Measurements from ENCODE around the gene PCDH9. TPM values are rescaled to one million over a fixed set of nuclear protein-coding genes. Genes with fewer than 3 reads are reported as not detected.

Gene PCDH9
- polyA plus RNA-seq, 3 donors: 0.03 TPM; not detected in 1

- Mint-ChIP-seq H3K4me1 (no peaks in the 10 kb centered on the region), H3K27me3 (ENCODE audit: low read depth in 3 of 3) (no peaks in the 10 kb centered on the region), H3K36me3 (no peaks in the 10 kb centered on the region), H3K4me3 (no peak overlapping the region), H3K9me3 (peaks cover 0 to 15% (median 5%) of the 10 kb centered on the region in 7 donors), H3K27ac (no peak overlapping the region)
- WGBS (ENCODE audit: insufficient coverage): 87% methylated on average over 7 of the region's 9 CpGs
- intact Hi-C loops (cut with micrococcal nuclease): no loop called here
- peaks cover 0 to 8% of the 10 kb centered on the region in 2 donors for H3K9me3 ChIP-seq (replicated peaks in 1 of 2; ENCODE audit: control insufficient read depth in 1 of 2, insufficient read depth in 1 of 2, low read length in 2 of 2)
- H4K20me1 ChIP-seq (ENCODE audit: insufficient read depth, low read length): no peaks in the 10 kb centered on the region
- no peak overlapping the region for H3K9ac ChIP-seq (ENCODE audit: insufficient read depth, low read length, poor library complexity, severe bottlenecking)
- no peak overlapping the region for H2AFZ ChIP-seq (ENCODE audit: insufficient read depth, low read depth, low read length, poor library complexity, severe bottlenecking)
- no peak overlapping the region for H3K4me3 ChIP-seq (replicated peaks in 1 of 3; ENCODE audit: low read depth in 2 of 3, low read length in 3 of 3)
- no peak for DNase-seq
- no peaks in the 10 kb centered on the region for H3K27me3 ChIP-seq (ENCODE audit: control insufficient read depth in 2 of 2, insufficient read depth in 2 of 2, low read length in 2 of 2)
- H3K4me1 ChIP-seq (ENCODE audit: control insufficient read depth in 1 of 2, insufficient read depth in 2 of 2, low read length in 2 of 2): no peaks in the 10 kb centered on the region
- H3K79me2 ChIP-seq (ENCODE audit: insufficient read depth, low read length): no peaks in the 10 kb centered on the region
- H3K4me2 ChIP-seq (replicated peaks; ENCODE audit: extremely low read depth, low read length, poor library complexity, severe bottlenecking): no peak overlapping the region
- H3K27ac ChIP-seq (ENCODE audit: low read depth in 1 of 2, low read length in 2 of 2): no peak overlapping the region
- H3K36me3 ChIP-seq (replicated peaks in 1 of 2; ENCODE audit: control insufficient read depth in 1 of 2, insufficient read depth in 2 of 2, low read length in 2 of 2): no peaks in the 10 kb centered on the region
- TF ChIP-seq CTCF (IDR thresholded peaks at IDR 0.05): no peak
Observed at GRCh38 chr13:66483712-66484111, 746.4 kb downstream of the PCDH9 start.

- Histone ChIP-seq H3K27ac (ENCODE audit: low read depth in 1 of 2, low read length in 2 of 2) (no peak overlapping the region), H3K9me3 (replicated peaks in 1 of 2; ENCODE audit: control insufficient read depth in 1 of 2, insufficient read depth in 1 of 2, low read length in 2 of 2) (peaks cover 0 to 8% of the 10 kb centered on the region in 2 donors), H3K4me1 (ENCODE audit: control insufficient read depth in 1 of 2, insufficient read depth in 2 of 2, low read length in 2 of 2) (no peaks in the 10 kb centered on the region), H3K4me3 (replicated peaks in 1 of 3; ENCODE audit: low read depth in 2 of 3, low read length in 3 of 3) (no peak overlapping the region), H3K79me2 (ENCODE audit: insufficient read depth, low read length) (no peaks in the 10 kb centered on the region), H3K27me3 (ENCODE audit: control insufficient read depth in 2 of 2, insufficient read depth in 2 of 2, low read length in 2 of 2) (no peaks in the 10 kb centered on the region), H2AFZ (ENCODE audit: insufficient read depth, low read depth, low read length, poor library complexity, severe bottlenecking) (no peak overlapping the region), H3K9ac (ENCODE audit: insufficient read depth, low read length, poor library complexity, severe bottlenecking) (no peak overlapping the region), H3K4me2 (replicated peaks; ENCODE audit: extremely low read depth, low read length, poor library complexity, severe bottlenecking) (no peak overlapping the region), H4K20me1 (ENCODE audit: insufficient read depth, low read length) (no peaks in the 10 kb centered on the region), H3K36me3 (replicated peaks in 1 of 2; ENCODE audit: control insufficient read depth in 1 of 2, insufficient read depth in 2 of 2, low read length in 2 of 2) (no peaks in the 10 kb centered on the region)
- Mint-ChIP-seq H3K4me3 (no peak overlapping the region), H3K4me1 (no peaks in the 10 kb centered on the region), H3K27ac (no peak overlapping the region), H3K27me3 (ENCODE audit: low read depth in 3 of 3) (no peaks in the 10 kb centered on the region), H3K36me3 (no peaks in the 10 kb centered on the region), H3K9me3 (peaks cover 0 to 17% (median 5%) of the 10 kb centered on the region in 7 donors)
- intact Hi-C loops (cut with micrococcal nuclease): no loop called here
- WGBS (ENCODE audit: insufficient coverage): no CpG with 5 or more reads among the region's 4 CpGs
- TF ChIP-seq CTCF (IDR thresholded peaks at IDR 0.05): no peak
- DNase-seq: no peak
Observed at GRCh38 chr13:66482836-66483235, 747.3 kb downstream of the PCDH9 start.
